ENCODE results near the gene RIMKLB. TPM values are rescaled to one million over a fixed set of nuclear protein-coding genes. Genes with fewer than 3 reads are reported as not detected.

The RIMKLB gene, protein sequence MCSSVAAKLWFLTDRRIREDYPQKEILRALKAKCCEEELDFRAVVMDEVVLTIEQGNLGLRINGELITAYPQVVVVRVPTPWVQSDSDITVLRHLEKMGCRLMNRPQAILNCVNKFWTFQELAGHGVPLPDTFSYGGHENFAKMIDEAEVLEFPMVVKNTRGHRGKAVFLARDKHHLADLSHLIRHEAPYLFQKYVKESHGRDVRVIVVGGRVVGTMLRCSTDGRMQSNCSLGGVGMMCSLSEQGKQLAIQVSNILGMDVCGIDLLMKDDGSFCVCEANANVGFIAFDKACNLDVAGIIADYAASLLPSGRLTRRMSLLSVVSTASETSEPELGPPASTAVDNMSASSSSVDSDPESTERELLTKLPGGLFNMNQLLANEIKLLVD
- 1 to 10 TPM; 1.1 to 2.1 TPM for total RNA-seq

DNA sequence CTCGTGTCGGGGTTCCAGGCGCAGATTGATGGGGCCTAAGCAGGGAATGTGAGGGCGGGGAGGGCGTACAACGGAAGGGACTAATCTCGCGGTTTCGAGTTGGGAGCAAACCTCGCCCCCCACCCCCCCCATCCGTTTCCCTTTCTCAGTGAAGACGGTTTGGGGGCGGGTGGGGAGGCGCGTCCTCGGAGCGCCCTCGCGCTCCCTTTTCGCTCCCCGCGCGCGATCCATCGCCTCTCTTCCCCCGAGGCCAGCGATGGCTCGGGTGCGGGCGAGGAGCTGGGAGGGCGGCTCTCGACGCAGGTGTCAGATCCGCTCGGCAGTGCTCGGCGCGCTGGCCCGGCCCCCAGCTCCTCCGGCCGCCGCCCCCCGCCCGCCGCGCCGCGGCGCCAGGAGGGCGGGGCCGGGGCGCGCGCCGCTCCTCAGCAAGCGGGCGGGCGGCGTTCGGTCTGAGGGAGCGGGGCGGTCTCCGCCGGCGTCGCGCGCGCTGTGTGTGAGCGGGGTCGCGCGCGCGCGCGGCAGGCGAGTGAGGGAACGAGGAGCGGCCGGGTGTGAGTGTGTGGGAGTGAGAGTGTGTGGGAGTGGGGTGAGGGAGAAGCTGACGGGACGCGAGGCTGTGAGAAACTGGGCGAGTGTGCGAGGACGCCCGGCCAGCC lies at the start of gene RIMKLB:
Gene RIMKLB (plus strand): TSS at position 516 of the 656 bp plus-strand sequence. CDS start 15,876 bp downstream, outside the sequence.
- peaks cover 48% of the 10 kb centered on the region for H3K27me3 Mint-ChIP-seq
- H3K27ac Mint-ChIP-seq: peak within 1 kb of the TSS; percentile 49
- CTCF ChIA-PET: no interaction called here
- peaks cover 12% of the 10 kb centered on the region for H3K4me1 Mint-ChIP-seq
- H3K9me3 Mint-ChIP-seq (ENCODE audit: low read depth): no peaks in the 10 kb centered on the region
- no peaks in the 10 kb centered on the region for H3K36me3 Mint-ChIP-seq
- ATAC-seq (peak; percentile 90), DNase-seq (peak; percentile 68)
- H3K4me3 Mint-ChIP-seq: peak within 1 kb of the TSS; percentile 83

DNA sequence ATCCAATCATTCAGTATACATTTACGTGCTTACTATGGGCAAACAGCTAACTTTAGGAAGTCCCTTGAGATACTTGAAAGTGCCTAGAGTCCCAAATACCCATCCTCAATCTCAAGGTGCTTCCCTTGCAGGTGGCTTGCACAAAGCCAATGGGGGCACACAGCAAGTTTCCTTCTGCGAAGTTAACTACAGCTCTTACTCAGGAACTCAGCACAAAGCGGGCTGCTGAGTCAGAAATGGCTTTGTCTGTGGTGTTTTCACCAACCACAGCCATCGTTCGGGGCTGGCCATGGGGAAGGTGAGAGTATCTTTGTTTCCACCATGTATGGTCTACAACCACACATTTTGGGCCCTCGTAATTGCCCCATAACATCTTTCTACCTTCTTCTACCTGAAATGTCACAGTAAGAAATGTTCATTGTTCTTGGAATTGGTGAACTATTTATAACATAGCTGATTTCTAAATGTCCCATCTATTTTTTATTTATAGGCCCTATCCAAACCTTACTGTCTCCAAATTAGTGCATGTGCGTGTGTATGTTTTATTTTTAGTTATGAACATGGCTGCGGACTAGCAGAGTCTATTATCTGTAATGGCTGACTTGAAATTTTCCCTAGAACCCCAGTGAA lies 49.1 kb upstream of the RIMKLB start:
- Mint-ChIP-seq H3K4me1 (peaks cover 41% of the 10 kb centered on the region), H3K36me3 (no peaks in the 10 kb centered on the region), H3K27me3 (peaks cover 84% of the 10 kb centered on the region), H3K9me3 (ENCODE audit: low read depth) (no peaks in the 10 kb centered on the region), H3K27ac (peak overlapping the region; percentile 48), H3K4me3 (no peak overlapping the region)
- CTCF ChIA-PET: interaction anchor here (1.0 to 2.4 kb wide), 4 partner anchors 9 to 242 kb away, joined by 3 to 10 read pairs (median 5); no protein-coding TSS in a partner anchor
- ATAC-seq (peak; percentile 82), DNase-seq (peak; percentile 91)

DNA sequence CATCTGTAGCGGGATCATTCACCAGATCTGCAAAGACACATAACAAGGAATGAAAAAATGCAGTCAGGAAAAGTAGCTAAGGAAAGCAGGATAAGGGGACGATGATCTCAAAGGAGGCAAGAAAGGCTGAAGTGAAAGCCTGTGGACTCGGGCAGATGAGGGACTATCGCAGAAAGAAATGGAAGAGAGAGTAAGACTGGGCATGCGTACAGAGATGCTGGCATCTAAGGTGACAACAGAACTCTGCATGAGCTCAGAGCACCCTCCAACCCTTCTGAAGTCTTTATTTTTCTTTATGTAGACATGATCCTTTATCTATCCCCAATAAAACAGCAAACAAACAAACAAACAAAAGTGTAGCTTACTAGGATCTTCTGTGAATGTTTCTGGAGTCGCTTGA lies 42.4 kb upstream of the RIMKLB start:
- H3K4me3 Mint-ChIP-seq: no peak overlapping the region

DNA sequence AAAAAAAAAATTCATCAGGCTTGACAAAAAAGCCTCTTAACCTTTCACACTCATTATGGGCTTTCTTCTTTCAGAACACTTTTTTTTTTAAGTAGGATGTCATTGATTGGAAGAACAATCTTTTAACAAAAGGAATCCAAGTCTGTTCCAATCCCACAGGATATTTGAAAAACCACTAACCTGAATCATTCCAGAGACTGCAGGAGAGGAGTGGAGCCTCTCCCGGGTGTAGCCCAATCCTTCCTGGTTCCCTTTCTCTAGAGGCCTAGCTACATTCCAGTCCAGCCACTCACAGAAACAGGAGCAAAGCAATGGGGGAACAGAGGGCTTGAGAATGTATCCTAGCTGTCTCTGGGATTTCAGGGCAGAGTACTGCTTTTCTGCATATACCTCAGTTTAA lies 39.4 kb upstream of the RIMKLB start:
- H3K4me3 Mint-ChIP-seq: no peak overlapping the region
- H3K9me3 Mint-ChIP-seq (ENCODE audit: low read depth): no peaks in the 10 kb centered on the region
- no peaks in the 10 kb centered on the region for H3K36me3 Mint-ChIP-seq
- no peak for DNase-seq
- H3K27ac Mint-ChIP-seq: no peak overlapping the region
- no peak for ATAC-seq
- CTCF ChIA-PET: interaction anchor here (0.7 to 3.0 kb wide), 6 partner anchors 114 to 406 kb away, joined by 3 to 18 read pairs (median 6); partner anchors contain the start of gene M6PR
- peaks cover 34% of the 10 kb centered on the region for H3K27me3 Mint-ChIP-seq
- no peaks in the 10 kb centered on the region for H3K4me1 Mint-ChIP-seq

More for the DNA sequence above, 42.4 kb upstream of the RIMKLB start:
- Mint-ChIP-seq H3K9me3 (ENCODE audit: low read depth) (no peaks in the 10 kb centered on the region), H3K27me3 (peaks cover 58% of the 10 kb centered on the region), H3K36me3 (no peaks in the 10 kb centered on the region), H3K27ac (no peak overlapping the region), H3K4me1 (no peaks in the 10 kb centered on the region)
- CTCF ChIA-PET: interaction anchor here (0.9 kb wide), 1 partner anchor 416 kb away, joined by 3 read pairs; no protein-coding TSS in a partner anchor
- no peak for ATAC-seq
- DNase-seq: no peak

DNA sequence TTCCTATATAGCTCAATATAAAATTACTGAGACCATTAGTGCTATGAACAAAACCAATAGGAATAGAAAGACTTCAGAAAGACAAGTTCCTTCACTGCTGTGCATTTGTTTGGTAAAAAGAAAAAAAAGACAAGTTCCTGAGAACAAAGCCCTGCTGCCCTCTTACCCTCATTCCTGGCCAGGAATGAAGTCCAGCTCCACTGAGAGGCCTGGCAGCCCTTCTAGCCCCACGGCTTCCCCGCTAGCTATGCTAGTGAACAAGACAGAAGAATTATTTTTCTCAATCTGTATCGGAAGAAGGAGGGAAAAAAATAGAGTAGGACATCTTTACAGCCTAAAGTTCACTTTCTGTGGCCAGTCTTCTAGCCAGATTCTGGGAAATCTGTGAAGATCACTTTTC lies 36.8 kb upstream of the RIMKLB start:
- no peak for ATAC-seq
- Mint-ChIP-seq H3K36me3 (no peaks in the 10 kb centered on the region), H3K27me3 (peaks cover 12% of the 10 kb centered on the region)

DNA sequence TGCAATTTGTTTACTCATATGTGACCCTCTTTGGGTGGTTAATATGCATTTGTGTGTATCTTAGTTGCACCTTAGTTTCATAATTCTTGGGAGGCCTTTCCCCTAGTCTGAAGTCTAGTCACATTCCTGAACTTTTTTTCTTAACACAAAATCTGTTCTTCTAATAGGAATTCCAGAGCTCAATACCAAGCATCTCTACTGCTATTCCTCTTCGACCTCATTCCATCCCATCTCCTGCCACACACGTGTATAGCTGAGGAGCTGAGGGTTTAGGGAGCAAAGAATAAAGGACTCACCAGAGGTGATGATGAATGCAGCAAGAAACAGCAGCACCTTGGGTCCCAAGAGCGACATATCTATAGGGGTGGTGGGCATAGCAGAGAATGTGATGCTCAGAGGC lies 36.0 kb upstream of the RIMKLB start:
- H3K4me1 Mint-ChIP-seq: no peaks in the 10 kb centered on the region
- H3K36me3 Mint-ChIP-seq: no peaks in the 10 kb centered on the region
- CTCF ChIA-PET: interaction anchor here (1.1 kb wide), 1 partner anchor 288 kb away, joined by 3 read pairs; the partner anchor contains the start of gene M6PR
- H3K9me3 Mint-ChIP-seq (ENCODE audit: low read depth): no peaks in the 10 kb centered on the region
- H3K27ac Mint-ChIP-seq: no peak overlapping the region
- H3K4me3 Mint-ChIP-seq: no peak overlapping the region
- H3K27me3 Mint-ChIP-seq: peaks cover 12% of the 10 kb centered on the region
- no peak for DNase-seq
- no peak for ATAC-seq

More for the DNA sequence above, 36.8 kb upstream of the RIMKLB start:
- no peak overlapping the region for H3K27ac Mint-ChIP-seq
- no peak for DNase-seq
- no peaks in the 10 kb centered on the region for H3K9me3 Mint-ChIP-seq (ENCODE audit: low read depth)
- H3K4me3 Mint-ChIP-seq: no peak overlapping the region
- CTCF ChIA-PET: interaction anchor here (1.0 to 1.1 kb wide), 2 partner anchors 289 to 388 kb away, joined by 3 to 4 read pairs; partner anchors contain the start of gene M6PR
- H3K4me1 Mint-ChIP-seq: no peaks in the 10 kb centered on the region

DNA sequence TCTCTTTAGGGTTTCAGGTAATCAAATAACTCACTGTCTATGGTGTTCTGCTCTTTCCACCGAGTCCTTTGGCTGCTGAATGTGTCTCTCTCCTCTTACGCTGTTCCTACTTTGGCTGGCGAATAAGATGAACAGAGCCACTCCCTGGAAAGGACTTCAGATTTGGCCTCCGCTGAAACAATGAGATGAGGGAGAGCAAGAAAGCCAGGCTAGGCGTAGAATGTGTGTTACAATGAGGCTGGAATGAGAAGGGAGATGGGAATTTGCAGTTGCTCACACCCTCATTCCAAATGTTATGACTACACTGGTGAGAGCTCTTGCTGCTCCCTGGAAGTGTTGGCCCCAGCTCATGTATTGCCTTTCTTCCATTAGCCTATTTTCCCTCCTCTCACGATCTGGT lies 35.2 kb upstream of the RIMKLB start, which contains the start of gene MFAP5:
Gene MFAP5 (minus strand): TSS at position 234 of the 400 bp plus-strand sequence. CDS start 722 bp downstream, outside the sequence.
- Mint-ChIP-seq H3K4me3 (no peak within 1 kb of the TSS), H3K9me3 (ENCODE audit: low read depth) (no peaks in the 10 kb centered on the region), H3K27ac (no peak within 1 kb of the TSS), H3K4me1 (no peaks in the 10 kb centered on the region), H3K27me3 (peaks cover 12% of the 10 kb centered on the region), H3K36me3 (no peaks in the 10 kb centered on the region)
- CTCF ChIA-PET: no interaction called here
- DNase-seq (no peak), ATAC-seq (no peak)

DNA sequence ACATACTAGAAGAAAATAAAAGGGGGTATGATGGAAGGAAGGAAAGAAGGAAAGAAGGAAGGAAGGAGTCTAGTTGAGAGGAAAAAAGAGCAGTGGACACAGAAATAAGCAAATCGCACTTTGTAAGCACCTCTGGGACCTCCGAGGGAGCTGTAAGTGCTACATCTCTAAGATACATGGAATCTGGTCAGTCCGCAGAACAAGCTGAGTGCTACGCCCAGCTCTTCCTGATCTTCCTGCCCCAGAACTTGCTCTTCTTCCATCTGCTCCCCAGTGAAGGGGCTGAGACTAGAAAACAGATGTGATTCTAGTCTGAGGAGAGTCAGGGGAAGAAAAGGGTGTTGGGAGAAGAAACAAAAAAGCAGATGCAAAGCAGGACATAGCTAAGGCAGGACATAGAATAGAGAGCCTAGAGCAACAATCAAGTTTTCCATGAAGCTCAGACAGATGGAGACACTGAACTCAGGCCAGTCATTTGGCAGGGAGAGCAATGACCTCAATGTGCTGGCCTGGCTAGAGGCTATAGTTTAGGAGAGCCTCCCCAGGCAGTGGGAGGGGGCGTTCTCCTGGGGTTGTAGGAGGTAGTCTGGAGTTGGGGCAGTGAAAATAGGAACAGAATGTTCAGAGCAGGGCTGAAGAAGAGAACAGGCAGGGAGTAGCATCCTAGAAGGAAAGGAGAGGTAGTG lies 33.4 kb upstream of the RIMKLB start:
- DNase-seq (no peak), ATAC-seq (no peak)
- no peak overlapping the region for H3K27ac Mint-ChIP-seq
- peaks cover 7% of the 10 kb centered on the region for H3K27me3 Mint-ChIP-seq
- no peaks in the 10 kb centered on the region for H3K36me3 Mint-ChIP-seq
- no peak overlapping the region for H3K4me3 Mint-ChIP-seq
- no peaks in the 10 kb centered on the region for H3K4me1 Mint-ChIP-seq
- no peaks in the 10 kb centered on the region for H3K9me3 Mint-ChIP-seq (ENCODE audit: low read depth)
- CTCF ChIA-PET: interaction anchor here (0.8 to 1.2 kb wide), 2 partner anchors 17 to 383 kb away, joined by 3 to 4 read pairs; no protein-coding TSS in a partner anchor

DNA sequence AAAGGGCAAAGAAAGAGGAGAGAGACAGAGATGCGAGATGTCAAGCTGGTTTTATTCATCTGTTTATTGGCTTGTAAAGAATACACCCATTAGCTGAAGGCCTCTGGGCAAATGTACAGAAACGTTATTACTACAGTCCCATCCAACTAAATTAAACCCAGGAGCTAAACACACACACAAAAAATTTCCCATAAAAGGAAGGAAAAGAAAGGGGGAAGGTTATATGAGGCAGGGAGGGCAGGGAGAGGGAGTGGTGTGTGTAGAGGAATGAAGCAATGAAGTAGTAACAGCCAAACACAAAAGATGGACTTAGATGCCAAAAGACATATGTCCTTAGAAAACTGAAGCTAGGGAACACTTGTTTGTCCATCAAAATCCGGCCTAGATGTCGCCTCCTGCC lies 32.0 kb upstream of the RIMKLB start:
- no peak for ATAC-seq
- no peaks in the 10 kb centered on the region for H3K9me3 Mint-ChIP-seq (ENCODE audit: low read depth)
- H3K4me1 Mint-ChIP-seq: no peaks in the 10 kb centered on the region
- H3K27ac Mint-ChIP-seq: no peak overlapping the region
- no peaks in the 10 kb centered on the region for H3K36me3 Mint-ChIP-seq
- H3K4me3 Mint-ChIP-seq: no peak overlapping the region
- DNase-seq: no peak
- H3K27me3 Mint-ChIP-seq: peaks cover 7% of the 10 kb centered on the region
- CTCF ChIA-PET: no interaction called here

DNA sequence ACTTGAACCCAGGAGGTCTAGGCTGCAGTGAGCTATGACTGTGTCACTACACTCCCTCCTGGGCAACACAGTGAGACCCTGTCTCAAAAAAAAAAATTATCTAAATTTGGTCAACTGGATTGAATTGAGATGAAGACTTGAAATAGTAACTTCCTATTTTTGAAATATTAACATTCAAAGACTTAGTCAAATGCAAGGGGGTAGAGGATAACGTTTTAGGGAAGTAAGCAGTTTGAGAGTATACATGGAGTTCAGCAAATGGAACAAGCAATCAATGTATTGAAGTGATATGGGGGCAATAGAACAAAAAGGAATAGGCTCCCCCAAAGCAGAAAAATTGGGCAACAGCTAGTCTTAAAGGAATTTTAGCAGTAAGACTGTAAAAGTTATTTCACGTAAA lies 30.5 kb upstream of the RIMKLB start:
- H3K9me3 Mint-ChIP-seq (ENCODE audit: low read depth): no peaks in the 10 kb centered on the region
- H3K4me1 Mint-ChIP-seq: no peaks in the 10 kb centered on the region
- CTCF ChIA-PET: no interaction called here
- H3K27ac Mint-ChIP-seq: no peak overlapping the region
- ATAC-seq (no peak), DNase-seq (no peak)
- no peaks in the 10 kb centered on the region for H3K36me3 Mint-ChIP-seq
- H3K4me3 Mint-ChIP-seq: no peak overlapping the region
- peaks cover 9% of the 10 kb centered on the region for H3K27me3 Mint-ChIP-seq

DNA sequence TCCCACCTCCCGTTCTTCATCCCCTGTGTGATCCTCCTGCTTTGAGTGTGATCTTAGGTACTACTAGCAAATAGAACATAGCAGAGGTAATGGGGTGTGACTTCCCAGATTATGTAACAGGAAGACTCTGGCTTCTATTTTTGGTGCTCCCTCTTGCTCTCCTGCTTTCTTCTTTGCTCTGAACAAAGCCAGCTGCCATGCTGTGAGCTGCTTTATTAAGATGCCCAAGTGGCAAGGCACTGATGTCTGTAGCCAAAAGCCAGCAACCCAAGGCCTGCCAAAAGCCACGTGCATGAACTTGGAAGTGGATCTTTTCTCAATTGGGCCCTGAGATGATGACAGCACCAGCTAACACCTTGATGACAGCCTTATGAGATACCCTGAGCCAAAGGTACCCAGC lies 29.4 kb upstream of the RIMKLB start:
- DNase-seq (no peak), ATAC-seq (no peak)
- no peaks in the 10 kb centered on the region for H3K36me3 Mint-ChIP-seq
- H3K4me1 Mint-ChIP-seq: no peaks in the 10 kb centered on the region
- CTCF ChIA-PET: no interaction called here
- no peaks in the 10 kb centered on the region for H3K9me3 Mint-ChIP-seq (ENCODE audit: low read depth)
- no peak overlapping the region for H3K4me3 Mint-ChIP-seq
- peaks cover 9% of the 10 kb centered on the region for H3K27me3 Mint-ChIP-seq
- no peak overlapping the region for H3K27ac Mint-ChIP-seq

DNA sequence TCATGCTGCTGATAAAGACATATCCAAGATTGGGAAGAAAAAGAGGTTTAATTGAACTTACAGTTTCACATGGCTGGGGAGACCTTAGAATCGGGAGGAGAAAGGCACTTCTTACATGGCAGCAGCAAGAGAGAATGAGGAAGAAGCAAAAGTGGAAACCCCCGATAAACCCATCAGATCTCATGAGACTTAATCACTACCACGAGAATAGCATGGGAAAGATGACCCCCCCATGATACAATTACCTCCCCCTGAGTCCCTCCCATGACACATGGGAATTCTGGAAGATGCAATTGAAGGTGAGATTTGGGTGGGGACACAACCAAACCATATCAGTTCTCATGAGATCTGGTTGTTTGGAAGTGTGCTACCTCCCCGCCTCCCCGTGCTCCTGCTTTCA lies 25.4 kb upstream of the RIMKLB start:
- ATAC-seq (no peak), DNase-seq (no peak)
- peaks cover 13% of the 10 kb centered on the region for H3K27me3 Mint-ChIP-seq
- no peak overlapping the region for H3K27ac Mint-ChIP-seq
- CTCF ChIA-PET: no interaction called here
- H3K4me1 Mint-ChIP-seq: no peaks in the 10 kb centered on the region
- peaks cover 1% of the 10 kb centered on the region for H3K36me3 Mint-ChIP-seq
- H3K4me3 Mint-ChIP-seq: no peak overlapping the region
- H3K9me3 Mint-ChIP-seq (ENCODE audit: low read depth): no peaks in the 10 kb centered on the region

DNA sequence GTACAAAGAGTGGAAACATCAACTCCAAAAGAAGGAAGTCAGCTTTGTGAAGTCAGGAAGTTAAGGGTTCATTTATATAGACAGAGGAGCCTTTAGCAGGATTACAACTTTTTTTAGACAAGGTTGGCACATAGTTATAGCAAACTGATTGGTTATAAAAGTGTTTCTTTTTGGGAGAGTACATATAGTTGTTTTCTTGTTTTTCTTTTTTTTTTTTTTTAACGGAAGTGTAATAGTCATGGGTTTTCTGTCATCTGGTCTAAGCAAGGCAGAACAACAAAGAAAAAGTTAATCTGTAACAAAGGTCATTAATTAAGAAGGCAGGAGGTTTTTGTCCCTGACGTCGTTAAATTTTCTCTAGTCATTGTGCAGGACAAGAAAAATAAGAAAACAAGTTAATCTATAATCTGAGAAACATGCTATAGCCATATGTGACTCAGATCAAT lies 22.2 kb upstream of the RIMKLB start:
- no peaks in the 10 kb centered on the region for H3K4me1 Mint-ChIP-seq
- ATAC-seq (no peak), DNase-seq (no peak)
- CTCF ChIA-PET: interaction anchor here (1.0 to 1.5 kb wide), 3 partner anchors 10 to 185 kb away, joined by 3 to 5 read pairs (median 4); no protein-coding TSS in a partner anchor
- H3K27me3 Mint-ChIP-seq: peaks cover 8% of the 10 kb centered on the region
- no peak overlapping the region for H3K27ac Mint-ChIP-seq
- peaks cover 1% of the 10 kb centered on the region for H3K36me3 Mint-ChIP-seq
- H3K9me3 Mint-ChIP-seq (ENCODE audit: low read depth): no peaks in the 10 kb centered on the region
- H3K4me3 Mint-ChIP-seq: no peak overlapping the region
